HUES64 (cell line): Measurements from ENCODE around the gene FAM83F.

Experiments used
- H3K27ac ChIP-seq: 2 replicates; pipeline ENCODE4 v1.7.0; 2013; ENCODE audit warnings: low read depth, low read length, inconsistent platforms
- H3K27me3 ChIP-seq: 2 replicates; pipeline ENCODE4 v1.6.1; 2013; ENCODE audit warnings: mild to moderate bottlenecking, low read length; ENCODE audit not compliant: insufficient read depth
- H3K36me3 ChIP-seq: 2 replicates; pipeline ENCODE4 v1.6.1; 2013; ENCODE audit warnings: mild to moderate bottlenecking, low read length; ENCODE audit not compliant: insufficient read depth
- H3K4me1 ChIP-seq: 2 replicates; pipeline ENCODE4 v1.6.1; 2013; ENCODE audit warnings: mild to moderate bottlenecking, low read length, moderate library complexity; ENCODE audit not compliant: insufficient read depth
- H3K4me3 ChIP-seq: 2 replicates; pipeline ENCODE4 v1.5.1; 2013; ENCODE audit warnings: mild to moderate bottlenecking, low read length, moderate library complexity
- H3K9ac ChIP-seq: 2 replicates; pipeline ENCODE4 v1.6.1; 2013; ENCODE audit warnings: mild to moderate bottlenecking, low read depth, low read length
- H3K9me3 ChIP-seq: 2 replicates; pipeline ENCODE4 v1.6.1; 2013; ENCODE audit warnings: low read depth, low read length; ENCODE audit not compliant: insufficient read depth
- WGBS: fragments of 150-250, 120-280 bp; methylation state at CpG from one replicate; pipeline ENCODE4 v1.1.7; 2013; ENCODE audit warnings: missing lambda C conversion rate; 5-methylcytosine and 5-hydroxymethylcytosine counted together

Gene FAM83F

GRCh38 chr22:39967996-39968972 is 26.5 kb upstream of the FAM83F start:
- no peak overlapping the region for H3K27ac ChIP-seq
- H3K9ac ChIP-seq: no peak overlapping the region
- H3K4me1 ChIP-seq: peaks cover 16% of the 10 kb centered on the region
- no peak overlapping the region for H3K4me3 ChIP-seq
- WGBS: 77% methylated on average over 20 of the region's 20 CpGs
- no peaks in the 10 kb centered on the region for H3K36me3 ChIP-seq
- no peaks in the 10 kb centered on the region for H3K27me3 ChIP-seq
- H3K9me3 ChIP-seq: no peaks in the 10 kb centered on the region

- Histone ChIP-seq H3K27ac (no peak overlapping the region), H3K4me1 (peaks cover 16% of the 10 kb centered on the region), H3K9me3 (no peaks in the 10 kb centered on the region), H3K36me3 (no peaks in the 10 kb centered on the region), H3K4me3 (no peak overlapping the region), H3K27me3 (no peaks in the 10 kb centered on the region), H3K9ac (no peak overlapping the region)
- WGBS: 94% methylated on average over 10 of the region's 10 CpGs
These were observed 24.0 kb upstream of the FAM83F start for GRCh38 chr22:39970742-39971141.

GRCh38 chr22:39972641-39973040 is 22.1 kb upstream of the FAM83F start:
- WGBS: 76% methylated on average over 5 of the region's 5 CpGs
- H3K4me3 ChIP-seq: no peak overlapping the region

GRCh38 chr22:39973656-39974055 is 21.1 kb upstream of the FAM83F start:
- Histone ChIP-seq H3K4me3 (no peak overlapping the region), H3K9ac (no peak overlapping the region), H3K9me3 (no peaks in the 10 kb centered on the region), H3K27ac (no peak overlapping the region), H3K27me3 (no peaks in the 10 kb centered on the region; the same call in 1 of the 2 replicates), H3K4me1 (peaks cover 10% of the 10 kb centered on the region), H3K36me3 (no peaks in the 10 kb centered on the region)
- 88% methylated on average over 5 of the region's 5 CpGs for WGBS

More at GRCh38 chr22:39972641-39973040, 22.1 kb upstream of the FAM83F start:
- H3K36me3 ChIP-seq: no peaks in the 10 kb centered on the region
- H3K27ac ChIP-seq: no peak overlapping the region
- no peak overlapping the region for H3K9ac ChIP-seq
- no peaks in the 10 kb centered on the region for H3K9me3 ChIP-seq
- no peaks in the 10 kb centered on the region; the same call in 1 of the 2 replicates for H3K27me3 ChIP-seq
- H3K4me1 ChIP-seq: peaks cover 16% of the 10 kb centered on the region

GRCh38 chr22:39974065-39974464 is 20.7 kb upstream of the FAM83F start:
- Histone ChIP-seq H3K9ac (no peak overlapping the region), H3K27ac (no peak overlapping the region), H3K36me3 (no peaks in the 10 kb centered on the region), H3K27me3 (no peaks in the 10 kb centered on the region; the same call in 1 of the 2 replicates), H3K4me1 (peaks cover 7% of the 10 kb centered on the region), H3K4me3 (no peak overlapping the region), H3K9me3 (no peaks in the 10 kb centered on the region)
- 99% methylated on average over 5 of the region's 5 CpGs for WGBS

GRCh38 chr22:39979048-39979447 is 15.7 kb upstream of the FAM83F start:
- no peaks in the 10 kb centered on the region for H3K9me3 ChIP-seq
- H3K27ac ChIP-seq: no peak overlapping the region
- no peaks in the 10 kb centered on the region for H3K4me1 ChIP-seq
- no peak overlapping the region for H3K9ac ChIP-seq
- 74% methylated on average over 5 of the region's 6 CpGs for WGBS
- no peak overlapping the region for H3K4me3 ChIP-seq
- H3K36me3 ChIP-seq: no peaks in the 10 kb centered on the region
- H3K27me3 ChIP-seq: no peaks in the 10 kb centered on the region; the same call in 1 of the 2 replicates

GRCh38 chr22:39979458-39979857 is 15.3 kb upstream of the FAM83F start:
- 94% methylated on average over 5 of the region's 5 CpGs for WGBS

GRCh38 chr22:39980596-39980995 is 14.2 kb upstream of the FAM83F start:
- H3K9me3 ChIP-seq: no peaks in the 10 kb centered on the region
- H3K9ac ChIP-seq: no peak overlapping the region
- H3K4me3 ChIP-seq: no peak overlapping the region
- no peaks in the 10 kb centered on the region for H3K36me3 ChIP-seq
- peaks cover 4% of the 10 kb centered on the region for H3K27me3 ChIP-seq
- WGBS: 91% methylated on average over 6 of the region's 6 CpGs
- H3K27ac ChIP-seq: no peak overlapping the region
- H3K4me1 ChIP-seq: no peaks in the 10 kb centered on the region

More at GRCh38 chr22:39979458-39979857, 15.3 kb upstream of the FAM83F start:
- Histone ChIP-seq H3K27ac (no peak overlapping the region), H3K9me3 (no peaks in the 10 kb centered on the region), H3K36me3 (no peaks in the 10 kb centered on the region), H3K4me3 (no peak overlapping the region), H3K9ac (no peak overlapping the region), H3K4me1 (no peaks in the 10 kb centered on the region), H3K27me3 (no peaks in the 10 kb centered on the region; the same call in 1 of the 2 replicates)

GRCh38 chr22:39983346-39983745 is 11.4 kb upstream of the FAM83F start:
- no peaks in the 10 kb centered on the region for H3K36me3 ChIP-seq
- no peaks in the 10 kb centered on the region for H3K9me3 ChIP-seq
- 88% methylated on average over 4 of the region's 4 CpGs for WGBS
- H3K9ac ChIP-seq: no peak overlapping the region
- H3K27ac ChIP-seq: no peak overlapping the region
- H3K4me1 ChIP-seq: no peaks in the 10 kb centered on the region
- peaks cover 10% of the 10 kb centered on the region; the same call in 1 of the 2 replicates for H3K27me3 ChIP-seq
- no peak overlapping the region for H3K4me3 ChIP-seq

GRCh38 chr22:39984006-39984405 is 10.7 kb upstream of the FAM83F start:
- Histone ChIP-seq H3K9me3 (no peaks in the 10 kb centered on the region), H3K4me1 (no peaks in the 10 kb centered on the region), H3K9ac (no peak overlapping the region), H3K4me3 (no peak overlapping the region), H3K27me3 (peaks cover 16% of the 10 kb centered on the region), H3K36me3 (no peaks in the 10 kb centered on the region), H3K27ac (no peak overlapping the region)
- WGBS: 95% methylated on average over 2 of the region's 2 CpGs

GRCh38 chr22:39984746-39985145 is 10.0 kb upstream of the FAM83F start:
- peaks cover 23% of the 10 kb centered on the region for H3K27me3 ChIP-seq
- H3K27ac ChIP-seq: no peak overlapping the region
- WGBS: 96% methylated on average over 2 of the region's 2 CpGs
- H3K9me3 ChIP-seq: no peaks in the 10 kb centered on the region
- no peak overlapping the region for H3K9ac ChIP-seq
- no peaks in the 10 kb centered on the region for H3K36me3 ChIP-seq
- H3K4me1 ChIP-seq: no peaks in the 10 kb centered on the region
- H3K4me3 ChIP-seq: no peak overlapping the region
